GM18861 (cell line): Measurements from ENCODE around the gene CSTPP1.

ENCODE experiments used
- ATAC-seq: cut with Tn5 transposase; IDR thresholded peaks from one replicate; pipeline ENCODE4 v1.9.1; 2021; ENCODE audit not compliant: unreplicated experiment

CSTPP1 gene

DNA sequence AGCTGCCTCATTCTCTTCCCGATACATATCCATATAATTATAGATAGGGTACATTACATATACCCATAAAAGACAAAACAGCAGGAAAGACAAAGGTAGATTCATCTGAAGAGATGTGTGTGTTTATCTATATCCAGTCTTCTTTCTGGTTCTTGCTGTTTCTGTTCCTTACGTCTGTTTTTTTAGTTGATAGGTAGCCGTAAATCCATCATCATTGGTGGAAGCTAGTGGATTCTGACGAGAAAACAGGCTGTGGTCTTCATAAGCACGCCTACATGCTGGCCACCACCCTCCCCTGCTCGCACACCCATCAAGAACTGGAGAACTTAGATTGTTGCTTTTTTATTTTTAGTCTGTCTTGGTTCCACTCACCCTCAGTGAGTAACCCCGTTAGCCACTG, 188.5 kb downstream of the CSTPP1 start:
- ATAC-seq = no peak

DNA sequence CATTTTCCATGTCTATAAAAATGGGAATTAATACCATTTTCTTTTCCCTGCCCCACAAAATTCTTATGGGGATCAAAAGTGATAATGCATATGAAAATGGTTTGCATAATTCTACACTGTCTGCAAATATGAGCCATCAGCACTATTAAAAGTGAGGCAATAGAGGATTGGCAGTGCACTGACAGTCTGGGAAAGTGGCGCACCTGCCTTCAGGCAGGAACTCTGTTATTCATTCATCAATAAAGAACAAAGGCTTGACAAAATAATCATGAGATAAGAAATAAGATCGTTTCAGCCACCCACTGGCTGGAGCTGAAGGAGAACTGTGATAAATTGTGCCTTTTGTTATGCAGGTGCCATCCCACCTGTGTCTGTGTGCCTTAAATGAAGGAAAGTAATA, 190.7 kb downstream of the CSTPP1 start:
- no peak for ATAC-seq

GRCh38 chr11:47130543-47130942, 194.0 kb downstream of the CSTPP1 start:
- ATAC-seq = no peak

DNA sequence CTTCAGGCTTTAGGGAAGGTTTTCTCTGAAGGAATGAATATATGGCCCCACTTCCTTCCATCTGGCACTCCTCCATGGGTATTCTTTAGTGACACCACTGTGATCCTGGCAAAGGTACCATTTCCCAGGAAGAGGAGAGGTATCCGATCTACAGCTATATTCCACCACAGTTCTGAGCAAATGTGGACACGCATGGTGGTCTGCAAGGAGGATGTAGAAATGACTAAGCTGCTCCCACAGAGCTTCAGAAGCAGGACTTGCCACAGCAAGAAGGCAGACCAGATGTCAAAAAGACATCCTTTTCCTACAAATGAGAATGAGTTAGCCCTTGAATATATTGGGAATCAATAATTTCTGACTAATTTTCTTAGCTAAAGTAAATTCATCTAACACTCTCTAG, 194.6 kb downstream of the CSTPP1 start:
- no peak for ATAC-seq

GRCh38 chr11:47132490-47132889, 195.9 kb downstream of the CSTPP1 start:
- no peak for ATAC-seq

DNA sequence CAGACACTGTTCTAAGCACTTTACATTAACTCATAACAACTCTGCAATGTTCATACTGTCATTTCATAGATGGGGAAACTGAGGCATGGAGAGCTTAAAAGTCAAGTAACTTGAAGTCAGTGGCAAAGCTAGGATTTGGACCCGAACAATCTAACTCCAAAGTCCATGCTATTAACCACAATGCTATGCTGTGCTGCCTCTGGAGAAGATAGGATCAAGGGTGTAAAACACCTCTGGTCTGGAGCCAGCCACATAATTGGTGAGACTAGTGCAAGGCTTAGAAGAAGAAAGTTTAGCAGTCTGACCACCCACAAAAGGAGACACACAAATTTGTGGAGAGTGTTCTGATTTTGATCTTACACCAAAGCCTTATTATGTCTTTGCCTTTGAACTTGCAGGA, 196.4 kb downstream of the CSTPP1 start:
- no peak for ATAC-seq

- ATAC-seq = no peak
These were observed 199.8 kb downstream of the CSTPP1 start for GRCh38 chr11:47136327-47136726.

DNA sequence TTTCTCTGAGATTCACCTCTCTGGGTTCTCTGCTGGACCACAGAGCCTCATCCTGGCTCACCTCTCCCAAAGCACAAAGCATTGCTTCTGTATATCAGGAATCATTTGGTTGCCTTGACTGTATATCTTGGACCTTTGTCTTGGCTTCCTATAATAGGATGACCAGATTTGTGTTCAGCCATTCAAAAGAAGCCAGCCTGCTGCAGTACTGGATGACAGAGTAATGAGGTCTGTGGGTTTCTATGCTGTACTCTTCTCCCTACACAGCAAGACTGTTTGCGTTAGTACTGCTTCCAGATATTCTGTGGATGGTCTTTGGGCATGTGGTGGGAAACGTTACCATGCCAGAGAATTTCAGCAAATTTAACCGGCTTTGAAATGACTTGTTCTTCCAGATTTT, 200.4 kb downstream of the CSTPP1 start:
- no peak for ATAC-seq

- ATAC-seq = no peak
These were observed 200.9 kb downstream of the CSTPP1 start for GRCh38 chr11:47137476-47137875.

DNA sequence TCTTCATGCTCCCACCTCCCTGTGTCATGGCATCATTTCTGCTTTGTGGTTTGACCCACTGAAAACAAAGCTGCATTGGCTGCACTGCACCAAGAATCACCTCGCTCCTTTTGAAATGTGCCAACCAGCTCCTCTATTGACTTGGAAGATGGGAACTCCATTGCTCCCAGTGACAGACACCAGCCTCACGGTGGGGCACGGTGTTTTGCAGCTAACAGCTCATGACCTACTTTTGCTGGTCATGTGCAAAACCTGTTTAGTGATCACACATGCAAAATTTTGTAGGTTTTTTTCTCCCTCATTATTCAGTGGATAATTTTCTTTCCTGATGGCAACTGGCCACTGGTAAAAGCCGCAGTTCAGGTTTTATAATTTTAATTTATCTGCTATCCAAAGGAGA, 203.3 kb downstream of the CSTPP1 start:
- ATAC-seq = no peak

- no peak for ATAC-seq
These were observed 206.8 kb downstream of the CSTPP1 start for GRCh38 chr11:47143322-47143721.

DNA sequence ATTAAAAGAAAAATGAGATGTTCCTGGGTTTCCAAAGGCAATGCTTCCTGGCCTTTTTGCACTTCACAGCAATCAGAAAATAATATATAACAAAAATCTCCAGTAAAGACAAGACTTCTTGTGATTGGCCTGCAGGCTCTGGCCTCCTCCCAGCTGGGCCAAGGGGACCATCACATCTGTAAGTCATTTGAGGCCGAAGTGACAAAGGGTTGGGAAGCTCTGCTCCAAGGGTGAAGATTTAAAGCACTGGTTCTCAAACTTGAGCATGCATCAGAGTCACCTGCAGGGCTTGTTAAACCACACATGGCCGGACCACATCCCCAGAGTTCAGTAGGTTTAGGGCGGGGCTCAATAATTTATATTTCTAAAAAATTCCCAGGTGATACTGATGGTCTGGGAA, 208.0 kb downstream of the CSTPP1 start:
- ATAC-seq = no peak

- no peak for ATAC-seq
These were observed 210.7 kb downstream of the CSTPP1 start for GRCh38 chr11:47147250-47147649.

GRCh38 chr11:47147681-47148080, 211.1 kb downstream of the CSTPP1 start:
- ATAC-seq = no peak

DNA sequence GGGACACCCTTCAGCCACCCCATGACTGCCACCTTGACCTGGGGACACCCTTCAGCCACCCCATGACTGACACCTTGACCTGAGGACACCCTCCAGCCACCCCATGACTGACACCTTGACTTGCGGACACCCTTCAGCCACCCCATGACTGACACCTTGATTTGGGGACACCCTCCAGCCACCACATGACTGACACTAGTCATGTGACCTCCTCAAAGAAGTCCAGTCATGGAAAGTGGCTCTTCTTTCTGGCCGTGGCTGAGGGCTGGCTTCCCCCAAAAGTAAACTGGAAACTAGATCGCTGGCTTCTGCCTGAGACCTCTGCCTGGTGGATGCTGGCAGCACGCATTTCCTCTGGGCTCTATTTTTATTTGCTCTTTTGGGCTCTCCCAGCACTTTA, 211.7 kb downstream of the CSTPP1 start:
- no peak for ATAC-seq

- no peak for ATAC-seq
These were observed 212.5 kb downstream of the CSTPP1 start for GRCh38 chr11:47148903-47149531.

- no peak for ATAC-seq
These were observed 213.2 kb downstream of the CSTPP1 start for GRCh38 chr11:47149782-47150181.

GRCh38 chr11:47152126-47152952, 215.8 kb downstream of the CSTPP1 start:
- ATAC-seq = no peak

GRCh38 chr11:47152953-47153950, 216.7 kb downstream of the CSTPP1 start:
- peak; percentile 47 for ATAC-seq

- ATAC-seq = no peak
These were observed 218.3 kb downstream of the CSTPP1 start for GRCh38 chr11:47154616-47155570.
